NCI-H1105 treated with DMSO at 0.1 percent for 48 hours (cell line): Measurements from ENCODE around the gene CBLIF.
"Not testable (repeated sequence)": the region's sequence is repeated elsewhere in the genome, so short reads cannot be mapped to it uniquely, and the experiment has no call there.

Source experiments
- DNase-seq: peaks from one replicate; lab custom pipeline; 2025; lab: John Stamatoyannopoulos, UW

CBLIF gene

GRCh38 chr11:59847626-59848025, 2.3 kb upstream of the CBLIF start:
- DNase-seq, result no peak

GRCh38 chr11:59846556-59846955, 1.3 kb upstream of the CBLIF start:
- DNase-seq, result no peak

DNA sequence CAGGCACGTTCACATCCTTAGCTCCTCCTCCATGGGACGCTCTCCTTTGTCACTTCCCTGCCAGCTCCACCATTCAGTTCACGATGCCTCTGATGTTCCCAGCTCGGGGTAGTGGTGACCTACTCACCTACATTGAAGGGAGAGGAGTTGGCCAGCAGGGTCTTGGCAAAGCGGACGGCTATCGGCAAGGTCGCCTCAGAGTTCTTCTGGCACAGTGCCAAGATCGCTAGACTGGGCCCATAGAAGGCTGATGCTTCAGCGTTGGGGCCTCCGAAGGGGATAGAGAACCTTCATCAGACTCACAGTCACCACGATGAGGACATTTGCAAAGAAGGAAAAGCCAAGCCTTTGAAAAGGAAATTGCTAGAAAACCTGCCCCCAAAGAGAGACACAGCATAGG, 3.0 kb downstream of the CBLIF start:
- no peak for DNase-seq

DNA sequence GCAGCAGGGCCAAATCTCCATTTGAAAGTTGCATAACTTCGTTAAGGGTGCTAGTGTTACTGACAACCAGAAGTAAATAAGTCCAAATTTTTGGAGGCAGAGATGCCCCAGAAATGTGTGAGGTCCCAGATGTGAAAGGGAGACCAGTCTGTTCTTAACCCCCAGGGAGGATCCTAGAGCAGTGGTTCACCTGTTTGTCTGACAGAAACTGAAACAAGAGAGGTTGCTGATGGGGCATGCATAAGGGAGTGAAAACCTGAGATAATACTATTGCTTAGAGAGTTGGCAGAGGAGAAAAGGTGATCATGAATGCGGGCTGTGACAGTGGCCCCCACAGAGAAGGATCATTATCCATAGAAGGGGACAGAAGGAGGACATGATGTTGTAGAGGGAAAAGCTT, 3.8 kb downstream of the CBLIF start:
- DNase-seq, result no peak

DNA sequence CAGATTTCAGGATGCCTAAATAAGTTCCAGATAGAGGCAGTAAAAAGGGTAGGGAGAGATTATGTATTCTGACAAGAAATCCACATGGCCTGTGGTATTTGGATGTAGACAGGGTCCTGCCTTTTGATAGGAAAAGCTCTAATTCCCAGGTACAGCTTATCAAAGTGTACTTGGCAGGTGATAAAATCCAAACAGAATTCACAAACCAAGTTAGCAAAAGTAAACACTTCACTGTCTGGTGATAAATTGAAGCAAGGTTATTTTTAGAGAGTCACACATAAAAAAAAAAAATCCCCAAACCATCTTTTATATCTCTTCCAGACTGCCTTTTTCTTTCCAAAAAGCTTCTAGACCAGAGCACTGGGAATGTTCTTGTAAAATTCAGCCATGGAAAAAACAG, 5.7 kb downstream of the CBLIF start:
- no peak for DNase-seq

DNA sequence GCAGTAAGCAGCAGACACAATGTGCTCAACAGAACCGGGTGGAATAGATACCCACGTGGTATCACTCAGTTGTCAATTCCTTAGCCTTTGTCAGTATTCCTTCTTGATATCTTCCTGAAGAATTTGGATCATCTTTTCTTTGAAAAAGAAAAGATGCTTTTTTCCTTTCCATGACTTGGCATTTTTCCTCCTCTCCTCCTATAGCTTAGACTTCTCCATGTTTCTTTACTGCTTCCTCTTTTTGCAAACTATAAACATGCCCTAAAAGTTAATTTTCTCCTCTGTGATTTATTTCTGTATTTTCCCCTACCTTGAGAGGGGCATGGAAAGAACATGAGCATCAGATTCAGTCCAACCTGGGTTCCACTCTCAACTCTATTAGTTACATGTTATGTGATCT, 11.7 kb downstream of the CBLIF start:
- no peak for DNase-seq

DNA sequence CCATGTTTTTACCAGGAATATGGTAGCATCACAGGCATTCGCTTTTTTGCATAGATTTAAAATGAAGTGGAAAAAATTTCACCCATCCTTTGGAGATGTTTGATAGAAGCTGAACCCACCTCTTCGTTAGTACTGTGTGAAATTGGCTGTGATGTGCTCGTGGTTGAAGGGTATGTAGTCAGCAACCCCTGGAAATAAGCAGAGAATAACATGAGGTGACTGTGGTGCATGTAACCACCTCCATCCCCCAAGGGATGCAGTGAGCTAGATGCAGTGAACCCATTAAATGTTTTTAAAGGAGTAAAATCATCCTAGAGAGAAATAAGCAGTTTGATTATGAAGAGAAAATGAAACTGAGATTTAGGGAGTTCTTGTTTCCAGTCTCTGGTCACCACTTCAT, 15.9 kb downstream of the CBLIF start:
- no peak for DNase-seq

DNA sequence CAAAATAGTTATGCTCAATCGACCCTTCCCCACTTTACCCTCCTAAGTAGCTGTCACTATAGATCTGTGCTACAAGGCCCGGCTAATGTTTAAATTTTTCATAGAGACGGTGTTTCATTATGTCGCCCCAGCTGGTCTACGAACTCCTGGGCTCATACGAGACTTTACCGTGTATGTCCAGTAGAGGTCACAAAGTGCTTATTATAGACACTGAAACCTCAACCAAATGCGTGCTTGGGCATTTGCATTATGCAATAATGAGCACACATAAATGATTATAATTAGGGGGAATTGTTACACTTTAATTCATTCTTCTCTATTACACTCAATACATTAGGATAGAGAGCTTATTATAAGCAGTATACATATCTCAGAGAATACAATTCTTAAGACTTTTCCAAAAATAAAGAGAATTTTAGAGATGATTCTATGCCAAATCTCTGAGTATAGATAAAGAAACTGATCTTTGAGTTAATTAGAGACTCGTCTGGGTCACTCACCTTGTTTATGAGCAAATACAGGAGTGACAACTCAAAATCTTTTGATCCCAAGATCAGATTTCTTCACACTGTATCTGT, 22.2 kb downstream of the CBLIF start:
- DNase-seq, result peak; percentile 73

DNA sequence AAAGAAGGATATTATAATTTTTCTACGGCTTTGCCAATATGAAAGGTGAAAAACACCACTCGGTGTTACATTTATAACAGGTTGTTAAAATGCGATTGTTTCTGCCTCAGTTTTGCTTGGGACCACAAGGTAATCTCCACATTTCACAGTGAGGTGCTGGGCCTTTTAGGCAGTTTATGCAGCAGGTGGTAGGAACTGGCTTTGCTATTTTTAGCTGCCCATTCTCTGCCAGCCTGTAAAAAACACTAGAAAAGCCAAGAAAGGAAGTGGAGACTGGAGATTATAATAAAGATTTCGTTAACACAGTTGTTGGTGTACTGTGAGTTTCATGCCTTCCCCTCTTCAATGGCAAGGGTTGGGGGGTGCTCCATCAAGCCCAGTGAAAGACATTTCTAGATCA, 26.7 kb downstream of the CBLIF start:
- no peak for DNase-seq

DNA sequence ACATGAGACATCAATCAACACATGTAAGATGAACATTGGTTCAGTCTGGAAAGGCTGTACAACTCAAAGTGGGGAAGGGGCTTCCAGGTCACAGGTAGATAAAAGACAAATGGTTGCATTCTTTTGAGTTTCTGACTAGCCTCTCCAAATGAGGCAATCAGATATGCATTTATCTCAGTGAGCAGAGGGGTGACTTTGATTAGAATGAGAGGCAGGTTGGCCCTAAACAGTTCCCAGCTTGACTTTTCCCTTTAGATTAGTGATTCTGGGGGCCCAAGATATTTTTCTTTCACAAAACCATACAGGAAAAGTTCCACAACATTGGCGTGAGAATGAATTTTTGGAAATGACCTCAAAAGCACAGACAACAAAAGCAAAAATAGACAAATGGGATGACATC, 28.9 kb downstream of the CBLIF start:
- not testable (repeated sequence) for DNase-seq

DNA sequence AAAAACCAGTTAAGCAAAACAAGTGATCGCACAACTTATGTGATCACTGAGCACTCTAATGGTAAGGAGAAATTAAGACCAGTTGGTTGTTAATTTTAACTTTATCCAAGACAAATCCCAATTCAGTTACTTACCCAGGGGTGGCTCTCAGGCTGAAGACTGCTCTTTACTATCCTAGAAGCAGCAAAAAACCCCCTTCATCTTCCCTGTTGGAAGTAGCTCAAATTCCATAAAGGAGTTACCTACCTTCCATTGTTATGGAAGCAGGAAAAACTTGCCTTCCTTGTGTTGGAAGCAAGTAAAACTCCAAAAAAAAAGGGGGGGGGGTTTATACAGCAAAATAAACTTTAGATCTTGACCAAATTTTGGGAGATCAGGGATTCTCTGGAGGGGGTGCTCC, 29.5 kb downstream of the CBLIF start:
- DNase-seq, result no peak

DNA sequence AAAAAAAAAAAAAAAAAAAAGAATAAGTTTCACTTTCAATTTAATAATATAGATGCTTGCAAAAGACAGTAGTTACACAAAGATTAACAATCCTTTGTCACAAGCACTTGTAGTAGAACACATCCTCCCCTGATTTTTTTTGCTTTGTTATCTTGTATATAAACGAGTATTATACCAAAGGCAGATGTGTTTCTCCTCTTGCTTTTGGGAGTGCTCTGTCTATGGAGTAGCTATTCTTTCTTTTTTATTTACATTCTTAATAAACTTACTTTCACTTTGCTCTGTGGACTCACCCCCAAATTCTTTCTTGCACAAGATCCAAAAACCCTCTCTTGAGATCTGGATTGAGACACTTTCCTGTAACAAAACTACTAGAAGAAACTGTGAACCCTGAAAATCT, 31.3 kb downstream of the CBLIF start:
- no peak for DNase-seq

- DNase-seq, result no peak
Measured at GRCh38 chr11:59813364-59813763, 31.9 kb downstream of the CBLIF start.

DNA sequence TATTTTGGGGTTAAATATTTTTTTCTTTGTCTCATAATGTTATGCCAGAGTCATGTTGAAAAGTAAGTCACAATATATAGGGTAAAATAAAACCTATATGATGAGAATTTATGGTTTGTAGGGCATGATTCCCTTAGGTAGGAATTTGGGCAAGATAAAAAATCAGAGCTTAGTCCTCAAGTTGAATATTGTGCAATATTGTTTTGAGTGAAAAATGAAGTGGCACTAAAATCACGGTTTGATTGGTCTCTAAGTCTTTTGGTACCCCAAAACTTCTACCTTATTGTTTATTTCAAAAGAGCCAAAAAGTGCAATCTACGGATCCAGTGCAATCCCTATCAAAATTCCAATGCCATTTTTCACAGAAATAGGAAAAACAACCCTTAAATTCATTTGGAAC, 33.1 kb downstream of the CBLIF start:
- no peak for DNase-seq

DNA sequence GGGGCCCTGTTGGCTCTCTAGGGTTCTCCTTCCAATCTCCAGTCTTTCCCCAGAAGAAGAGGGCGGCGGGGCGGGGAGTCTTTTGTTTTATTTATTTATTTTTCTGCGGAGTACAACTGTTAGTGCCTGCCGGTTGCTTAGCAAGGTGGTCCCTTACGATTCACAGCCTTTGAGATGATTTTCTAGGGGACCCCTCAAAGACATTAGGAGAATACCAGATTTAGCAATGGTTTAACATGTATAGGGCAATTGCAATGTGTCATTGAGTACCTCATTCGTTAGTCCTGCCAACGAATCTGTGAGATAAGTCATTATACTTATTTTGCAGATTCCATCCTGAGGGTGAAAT, 34.4 kb downstream of the CBLIF start:
- DNase-seq, result no peak

- DNase-seq, result peak; percentile 82
Measured at GRCh38 chr11:59810189-59810910, 34.9 kb downstream of the CBLIF start, which contains the start of gene MRPL16. MRPL16 (minus strand) TSS chr11:59810778; CDS start chr11:59810658, 120 bp downstream.

DNA sequence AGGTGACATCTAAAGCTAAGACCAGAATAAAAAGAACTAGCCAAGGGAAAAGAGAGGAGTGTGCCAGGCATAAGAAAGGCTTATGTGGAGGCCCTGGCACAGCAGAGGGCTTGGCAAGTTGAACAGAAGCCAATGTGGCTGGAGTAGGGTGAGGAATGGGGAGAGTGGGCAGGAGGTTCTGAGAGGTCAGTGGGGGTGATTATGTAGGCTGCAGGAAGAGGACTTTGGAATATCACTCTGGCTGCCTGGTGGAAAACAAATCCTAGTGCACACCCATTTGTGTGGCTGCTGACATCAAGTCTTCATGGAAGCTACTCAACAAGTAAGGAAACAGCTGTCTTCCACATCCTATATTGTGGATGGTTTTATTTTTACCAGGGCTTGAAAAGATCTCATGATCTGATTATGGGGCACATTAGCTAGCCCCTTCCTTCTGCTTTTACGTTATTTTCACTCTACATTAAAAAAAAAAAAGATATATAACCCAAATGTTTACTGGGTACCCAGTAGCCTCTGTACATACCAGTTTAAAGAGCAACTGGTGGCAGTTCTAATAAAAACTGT, 38.2 kb downstream of the CBLIF start:
- DNase-seq, result no peak

DNA sequence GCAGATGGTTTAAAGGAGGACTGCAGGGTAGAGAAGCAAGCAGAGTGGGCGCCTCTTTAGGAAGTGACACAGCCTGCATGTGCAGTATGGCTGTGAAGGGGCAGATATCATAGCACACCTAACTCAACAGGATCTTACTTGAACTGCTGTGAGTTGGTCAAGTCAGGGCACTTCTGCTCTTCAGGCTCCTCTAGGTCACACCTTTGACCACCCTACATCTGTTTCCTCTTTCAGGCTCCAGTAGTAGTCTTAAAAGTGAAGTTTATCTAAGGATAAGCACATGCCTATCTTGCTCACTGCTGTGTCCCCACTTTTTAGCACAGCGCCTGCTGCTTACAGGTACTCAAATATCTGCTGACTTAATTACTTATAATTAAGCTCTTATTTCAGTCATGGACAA, 41.2 kb downstream of the CBLIF start:
- no peak for DNase-seq

DNA sequence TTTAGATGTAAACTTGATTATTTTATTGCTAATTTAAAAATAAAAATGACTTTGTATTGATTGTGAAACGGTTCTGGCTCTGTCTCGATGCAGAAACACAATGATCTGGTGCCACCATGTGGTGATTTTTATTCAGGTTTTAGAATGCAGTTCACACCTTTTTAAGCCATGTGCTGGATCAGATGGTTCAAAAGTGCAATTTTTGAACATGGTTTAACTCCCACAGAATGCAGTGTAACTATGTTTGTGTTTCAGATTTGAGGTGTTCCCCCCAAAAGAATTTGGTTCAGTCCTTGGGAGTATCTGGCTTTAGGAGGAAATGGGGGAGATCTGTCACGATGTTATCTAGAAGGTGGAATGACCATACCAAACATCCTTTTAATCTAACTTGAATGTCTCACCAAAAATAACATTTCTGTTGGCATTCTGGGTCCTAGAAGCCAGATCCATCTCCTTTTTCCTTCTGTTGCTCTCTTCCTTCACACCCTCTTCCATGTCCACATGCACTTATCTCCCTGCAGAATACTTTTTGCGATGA, 42.6 kb downstream of the CBLIF start:
- peak; percentile 45 for DNase-seq

GRCh38 chr11:59801981-59802638, 43.2 kb downstream of the CBLIF start:
- DNase-seq, result no peak

DNA sequence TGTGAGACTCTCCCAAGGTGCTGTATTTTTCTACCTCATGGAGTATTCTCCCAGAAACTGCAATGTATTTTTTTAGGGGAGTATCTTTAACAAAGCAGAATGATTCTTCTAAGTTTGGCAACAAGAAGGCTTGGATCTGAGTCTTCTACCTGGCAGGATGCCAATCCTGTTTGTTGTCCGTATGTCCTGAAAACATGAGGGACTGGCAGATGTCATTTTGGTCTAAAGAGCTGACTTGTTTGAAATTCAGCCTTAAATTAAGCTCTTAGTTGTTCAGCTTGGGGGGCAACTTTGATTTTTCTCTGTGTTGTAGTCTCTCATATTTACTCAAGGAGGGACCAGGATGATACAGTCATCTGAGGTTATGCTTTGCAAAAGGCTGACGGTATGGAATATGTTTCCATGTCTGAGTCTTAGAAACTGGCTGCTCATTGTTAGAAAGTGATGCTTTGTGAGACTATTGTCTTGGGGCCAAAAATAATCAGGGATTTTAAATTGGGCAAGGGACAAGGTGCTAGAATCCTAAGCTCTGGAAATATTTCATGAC, 44.1 kb downstream of the CBLIF start:
- DNase-seq, result no peak

DNA sequence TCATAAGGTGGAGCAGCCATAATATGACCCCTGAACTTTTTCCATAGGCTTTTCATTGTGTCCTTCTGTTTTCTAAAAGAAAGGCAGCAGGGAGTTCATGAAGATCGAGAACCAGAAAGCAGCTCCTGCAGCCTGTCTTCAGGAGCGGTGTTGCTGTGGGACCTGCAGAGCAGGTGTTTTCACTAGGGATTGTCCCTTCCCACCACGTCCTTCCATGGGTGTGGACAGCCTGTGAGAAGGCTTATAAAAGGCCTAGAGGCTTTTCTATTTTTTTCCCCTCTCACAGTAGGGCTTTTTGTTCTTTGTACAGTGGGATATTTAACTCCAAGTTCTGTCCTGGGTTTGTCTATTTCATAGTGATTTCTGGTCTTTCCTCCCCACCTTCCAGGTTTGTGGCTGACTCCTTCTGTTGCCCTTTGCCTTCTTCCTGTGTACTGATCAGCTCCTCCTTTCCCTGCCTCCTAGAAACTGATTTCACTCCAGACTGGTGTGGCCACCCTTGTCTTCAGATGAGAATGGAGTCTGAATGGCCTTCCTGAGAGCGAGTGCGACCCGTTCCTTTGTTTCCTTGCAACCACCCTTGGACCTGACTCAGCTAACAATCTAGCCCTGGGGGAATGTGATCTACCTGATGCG, 44.8 kb downstream of the CBLIF start:
- no peak for DNase-seq
